Measurements from ENCODE around the gene ASXL1. TPM values are rescaled to one million over a fixed set of nuclear protein-coding genes. Genes with fewer than 3 reads are reported as not detected.
"Not testable (repeated sequence)": the region's sequence is repeated elsewhere in the genome, so short reads cannot be mapped to it uniquely, and the experiment has no call there.

The ASXL1 gene
- total and polyA plus RNA-seq, 10 donors, result 14.1 to 149 (median 96.8) TPM

DNA sequence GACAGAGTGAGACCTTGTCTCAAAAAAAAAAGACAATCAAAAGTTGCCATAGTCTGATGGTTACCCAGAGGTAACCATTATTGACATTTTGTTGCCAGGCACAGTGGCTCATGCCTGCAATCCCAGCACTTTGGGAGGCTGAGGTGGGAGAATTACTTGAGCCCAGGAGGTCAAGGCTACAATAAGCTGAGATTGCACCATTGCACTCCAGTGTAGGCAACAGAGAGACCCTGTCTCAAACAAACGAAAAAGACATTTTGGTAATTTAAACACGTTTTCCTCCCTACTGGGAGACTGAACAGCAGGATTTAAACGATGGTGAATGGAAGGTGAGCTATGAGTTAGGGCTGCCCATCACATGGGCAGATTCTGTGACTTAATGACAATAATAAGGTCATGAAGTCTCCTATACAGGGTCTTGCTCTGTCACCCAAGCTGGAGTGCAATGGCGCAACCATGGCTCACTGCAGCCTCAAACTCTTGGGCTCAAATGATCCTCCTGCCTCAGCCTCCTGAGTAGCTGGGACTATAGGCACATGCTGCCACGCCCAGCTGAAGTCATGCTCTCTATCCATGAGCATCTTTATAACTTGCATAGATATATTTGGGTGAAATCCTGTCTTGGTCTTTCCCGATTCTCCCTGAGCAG, 4.2 kb upstream of the ASXL1 start:
- H3K27ac ChIP-seq, result no peak overlapping the region
- 90 to 94% (median 93%) methylated on average over 6 of the region's 6 CpGs for WGBS, 5 donors

DNA sequence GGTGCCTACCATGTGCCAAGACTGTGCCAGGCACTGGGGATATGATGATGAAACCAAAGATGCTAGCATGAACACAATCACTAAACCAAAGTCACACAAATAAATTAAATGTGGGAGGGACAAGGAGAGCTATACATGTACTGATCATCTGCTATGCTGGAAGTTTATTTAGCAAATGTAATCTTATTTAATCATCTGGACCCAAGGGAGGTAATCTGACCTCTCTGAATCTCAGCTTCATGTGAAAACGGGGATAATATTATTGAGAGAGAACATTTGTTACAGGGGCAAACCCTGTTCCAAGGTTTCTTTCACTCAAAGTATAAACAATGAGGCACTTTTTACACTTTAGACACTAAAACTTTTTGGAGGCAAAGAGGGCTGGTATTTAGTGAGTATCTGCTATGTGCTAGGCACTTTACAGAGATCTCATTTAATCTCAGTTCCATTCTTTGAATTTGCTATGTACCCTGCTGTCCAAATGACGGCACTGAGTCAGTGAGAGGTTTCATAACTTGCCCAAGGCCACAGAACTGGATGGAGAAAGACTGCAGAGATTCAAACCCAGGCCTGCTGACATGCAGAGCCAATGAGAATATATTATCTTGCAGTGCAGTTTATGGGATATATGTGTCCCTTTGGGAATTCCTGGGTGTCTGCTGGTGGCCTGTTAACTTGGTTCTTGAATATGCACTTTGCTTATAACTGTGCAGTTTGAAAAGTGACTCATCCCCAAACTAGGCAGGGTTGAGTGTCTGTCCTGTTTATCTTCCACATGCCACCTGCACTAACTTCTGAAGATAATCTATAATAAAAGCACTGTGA, 3.3 kb upstream of the ASXL1 start:
- TF ChIP-seq POLR2AphosphoS5 (IDR thresholded peaks at IDR 0.05), result no peak
- TF ChIP-seq, protein P1, sequence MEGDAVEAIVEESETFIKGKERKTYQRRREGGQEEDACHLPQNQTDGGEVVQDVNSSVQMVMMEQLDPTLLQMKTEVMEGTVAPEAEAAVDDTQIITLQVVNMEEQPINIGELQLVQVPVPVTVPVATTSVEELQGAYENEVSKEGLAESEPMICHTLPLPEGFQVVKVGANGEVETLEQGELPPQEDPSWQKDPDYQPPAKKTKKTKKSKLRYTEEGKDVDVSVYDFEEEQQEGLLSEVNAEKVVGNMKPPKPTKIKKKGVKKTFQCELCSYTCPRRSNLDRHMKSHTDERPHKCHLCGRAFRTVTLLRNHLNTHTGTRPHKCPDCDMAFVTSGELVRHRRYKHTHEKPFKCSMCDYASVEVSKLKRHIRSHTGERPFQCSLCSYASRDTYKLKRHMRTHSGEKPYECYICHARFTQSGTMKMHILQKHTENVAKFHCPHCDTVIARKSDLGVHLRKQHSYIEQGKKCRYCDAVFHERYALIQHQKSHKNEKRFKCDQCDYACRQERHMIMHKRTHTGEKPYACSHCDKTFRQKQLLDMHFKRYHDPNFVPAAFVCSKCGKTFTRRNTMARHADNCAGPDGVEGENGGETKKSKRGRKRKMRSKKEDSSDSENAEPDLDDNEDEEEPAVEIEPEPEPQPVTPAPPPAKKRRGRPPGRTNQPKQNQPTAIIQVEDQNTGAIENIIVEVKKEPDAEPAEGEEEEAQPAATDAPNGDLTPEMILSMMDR (IDR thresholded peaks at IDR 0.05 in 8 of 11, conservative IDR thresholded peaks at IDR 0.05 in 3 of 11), result no peak
- no peak for TF ChIP-seq POLR2A (IDR thresholded peaks at IDR 0.05)
- 58 to 70% (median 63%) methylated on average over 2 of the region's 2 CpGs for WGBS, 5 donors
- no peaks in the 10 kb centered on the region for H3K9me3 ChIP-seq
- peak overlapping the region in 5 of 8 donors; percentile 1 to 99 (median 45) for H3K27ac ChIP-seq
- no peak overlapping the region for H3K4me3 ChIP-seq
- intact Hi-C loops (cut with DNase I; ENCODE audit: low total_unique reads), result loop anchor here (5.0 kb wide), 1 partner anchor 73 kb away; no protein-coding TSS in a partner anchor
- H3K27me3 ChIP-seq (replicated peaks in 1 of 7), result no peaks in the 10 kb centered on the region
- H3K4me1 ChIP-seq, result peaks cover 0 to 37% (median 18%) of the 10 kb centered on the region in 6 donors
- no peak for DNase-seq
- no peaks in the 10 kb centered on the region for H3K36me3 ChIP-seq

More for the DNA sequence above, 4.2 kb upstream of the ASXL1 start:
- no peak for DNase-seq
- Histone ChIP-seq H3K4me3 (no peak overlapping the region), H3K9me3 (no peaks in the 10 kb centered on the region), H3K36me3 (no peaks in the 10 kb centered on the region), H3K27me3 (replicated peaks in 1 of 7) (no peaks in the 10 kb centered on the region), H3K4me1 (peaks cover 0 to 32% (median 12%) of the 10 kb centered on the region in 6 donors)
- TF ChIP-seq, protein P1 (IDR thresholded peaks at IDR 0.05 in 8 of 11, conservative IDR thresholded peaks at IDR 0.05 in 3 of 11), result no peak
- no peak for TF ChIP-seq POLR2AphosphoS5 (IDR thresholded peaks at IDR 0.05)
- no peak for TF ChIP-seq POLR2A (IDR thresholded peaks at IDR 0.05)
- intact Hi-C loops (cut with DNase I; ENCODE audit: low total_unique reads), result no loop called here

DNA sequence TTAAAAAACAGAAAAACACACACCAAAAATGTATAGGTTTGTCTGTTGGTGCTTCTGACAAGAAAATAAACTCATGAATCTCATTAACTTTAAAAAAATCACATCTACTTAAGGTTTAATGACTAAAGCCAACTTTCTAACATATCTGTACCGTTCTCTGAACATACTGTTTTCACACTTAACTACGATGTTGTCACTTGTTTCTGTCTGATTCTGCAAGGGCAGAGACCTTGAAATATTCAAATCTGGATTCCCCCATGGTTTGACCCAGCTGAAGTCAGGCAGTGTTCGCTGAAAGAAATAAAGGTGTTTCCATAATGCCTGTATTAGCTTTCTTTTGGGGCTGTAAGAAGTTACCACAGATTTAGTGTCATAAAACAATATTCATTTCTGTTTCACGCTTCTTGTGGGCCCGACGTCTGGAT, 2.7 kb upstream of the ASXL1 start:
- WGBS, 5 donors, result 63 to 77% (median 67%) methylated on average over 6 of the region's 6 CpGs
- H3K36me3 ChIP-seq, result no peaks in the 10 kb centered on the region
- no peaks in the 10 kb centered on the region for H3K9me3 ChIP-seq
- intact Hi-C loops (cut with DNase I; ENCODE audit: low total_unique reads), result loop anchor here (5.0 kb wide), 1 partner anchor 73 kb away; no protein-coding TSS in a partner anchor
- H3K27me3 ChIP-seq (replicated peaks in 1 of 7), result no peaks in the 10 kb centered on the region
- H3K27ac ChIP-seq, result peak overlapping the region in 5 of 8 donors; percentile 1 to 99 (median 45)
- DNase-seq, result no peak
- TF ChIP-seq, protein P1 (IDR thresholded peaks at IDR 0.05 in 8 of 11, conservative IDR thresholded peaks at IDR 0.05 in 3 of 11), result no peak
- H3K4me1 ChIP-seq, result peaks cover 0 to 43% (median 24%) of the 10 kb centered on the region in 6 donors
- no peak overlapping the region for H3K4me3 ChIP-seq

DNA sequence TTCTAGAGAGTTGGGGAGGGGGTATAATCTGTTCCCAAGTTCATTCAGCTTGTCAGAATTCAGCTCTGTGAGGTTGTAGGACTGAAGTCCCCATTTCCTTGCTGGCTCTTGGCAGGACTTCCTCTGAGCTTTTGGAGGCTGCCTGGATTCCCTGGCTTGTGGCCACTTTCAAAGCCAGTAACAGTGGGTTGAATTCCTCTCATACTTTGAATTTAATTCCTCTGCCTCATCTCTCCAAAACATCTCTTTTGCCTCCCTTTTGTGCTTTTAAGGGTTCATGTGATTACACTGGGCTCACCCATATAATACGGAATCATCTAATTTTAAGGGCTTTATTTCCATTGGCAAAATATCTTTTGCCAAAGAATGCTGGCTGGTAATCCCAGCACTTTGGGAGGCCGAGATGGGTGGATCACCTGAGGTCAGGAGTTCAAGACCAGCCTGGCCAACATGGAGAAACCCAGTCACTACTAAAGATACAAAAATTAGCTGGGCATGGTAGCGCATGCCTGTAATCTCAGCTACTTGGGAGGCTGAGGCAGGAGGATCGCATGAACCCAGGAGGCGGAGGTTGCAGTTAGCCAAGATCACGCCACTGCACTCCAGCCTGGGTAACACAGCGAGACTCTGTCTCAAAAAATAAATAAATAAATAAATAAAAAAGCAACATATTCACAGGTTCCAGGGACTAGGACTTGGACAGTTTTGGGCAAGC, 2.1 kb upstream of the ASXL1 start:
- 77 to 93% (median 85%) methylated on average over 7 of the region's 7 CpGs for WGBS, 5 donors
- not testable (repeated sequence) for H3K27me3 ChIP-seq (replicated peaks in 1 of 7); H3K9me3 ChIP-seq; H3K36me3 ChIP-seq; H3K4me3 ChIP-seq; DNase-seq
- Histone ChIP-seq H3K4me1 (peaks cover 0 to 49% (median 30%) of the 10 kb centered on the region in 6 donors), H3K27ac (peak overlapping the region in 6 of 8 donors; percentile 1 to 99 (median 94))
- intact Hi-C loops (cut with DNase I; ENCODE audit: low total_unique reads), result loop anchor here (5.0 kb wide), 1 partner anchor 74 kb away; no protein-coding TSS in a partner anchor
